ENCODE data around the gene SYT7. TPM values are rescaled to one million over a fixed set of nuclear protein-coding genes. Genes with fewer than 3 reads are reported as not detected.

The SYT7 gene
- total RNA-seq, 1 donor from 2014 or later: 7.6 TPM

DNA sequence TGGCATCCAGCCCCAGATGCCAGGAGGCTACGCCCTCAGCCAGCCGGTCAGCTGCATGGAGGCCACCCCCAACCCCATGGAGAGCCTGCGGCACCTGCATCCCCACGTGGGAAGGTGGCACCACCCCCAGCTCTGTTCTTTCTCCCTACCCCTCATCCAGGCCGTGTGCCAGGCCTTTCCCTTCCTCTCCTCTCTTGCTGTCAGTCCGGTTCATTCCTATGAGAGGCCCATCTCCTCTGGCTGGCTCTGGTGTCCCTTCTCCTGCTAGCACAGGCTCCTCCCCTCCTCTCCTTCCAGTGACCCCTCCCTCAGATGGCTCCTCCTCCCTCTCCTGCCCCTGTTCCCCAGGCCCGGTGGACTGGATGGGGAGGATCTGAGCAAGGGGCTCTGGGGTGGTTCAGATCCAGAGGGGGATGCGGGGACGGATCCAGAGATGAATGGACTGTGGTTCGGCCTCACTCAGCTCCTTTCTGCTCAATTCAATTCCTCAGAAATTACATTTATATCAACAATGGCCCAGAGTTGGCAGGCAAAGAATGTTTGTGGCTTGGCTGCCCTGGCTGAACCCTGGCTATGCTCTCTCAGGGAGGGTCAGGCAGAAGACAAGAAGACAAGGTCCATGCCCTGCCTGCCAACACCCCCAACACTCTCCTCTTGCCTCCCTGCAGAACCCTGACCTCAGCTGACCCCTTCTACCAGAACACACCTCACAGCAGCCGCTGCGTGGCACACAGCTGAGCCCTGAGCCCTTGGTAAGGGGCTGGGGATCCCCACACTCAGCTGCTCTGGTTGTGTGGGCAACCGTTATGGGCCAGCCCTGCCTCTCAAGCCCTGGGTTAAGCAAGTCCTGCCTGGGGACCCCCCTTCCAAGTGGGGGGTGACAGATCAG, 90.8 kb downstream of the SYT7 start:
- TF ChIP-seq, protein P1, sequence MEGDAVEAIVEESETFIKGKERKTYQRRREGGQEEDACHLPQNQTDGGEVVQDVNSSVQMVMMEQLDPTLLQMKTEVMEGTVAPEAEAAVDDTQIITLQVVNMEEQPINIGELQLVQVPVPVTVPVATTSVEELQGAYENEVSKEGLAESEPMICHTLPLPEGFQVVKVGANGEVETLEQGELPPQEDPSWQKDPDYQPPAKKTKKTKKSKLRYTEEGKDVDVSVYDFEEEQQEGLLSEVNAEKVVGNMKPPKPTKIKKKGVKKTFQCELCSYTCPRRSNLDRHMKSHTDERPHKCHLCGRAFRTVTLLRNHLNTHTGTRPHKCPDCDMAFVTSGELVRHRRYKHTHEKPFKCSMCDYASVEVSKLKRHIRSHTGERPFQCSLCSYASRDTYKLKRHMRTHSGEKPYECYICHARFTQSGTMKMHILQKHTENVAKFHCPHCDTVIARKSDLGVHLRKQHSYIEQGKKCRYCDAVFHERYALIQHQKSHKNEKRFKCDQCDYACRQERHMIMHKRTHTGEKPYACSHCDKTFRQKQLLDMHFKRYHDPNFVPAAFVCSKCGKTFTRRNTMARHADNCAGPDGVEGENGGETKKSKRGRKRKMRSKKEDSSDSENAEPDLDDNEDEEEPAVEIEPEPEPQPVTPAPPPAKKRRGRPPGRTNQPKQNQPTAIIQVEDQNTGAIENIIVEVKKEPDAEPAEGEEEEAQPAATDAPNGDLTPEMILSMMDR (IDR thresholded peaks at IDR 0.05; ENCODE audit: unreplicated experiment): no peak
- Mint-ChIP-seq H3K36me3 (peaks cover 3% of the 10 kb centered on the region), H3K27ac (peak overlapping the region; percentile 67), H3K4me1 (peaks cover 32% of the 10 kb centered on the region), H3K27me3 (ENCODE audit: low read depth) (no peaks in the 10 kb centered on the region), H3K9me3 (no peaks in the 10 kb centered on the region), H3K4me3 (no peak overlapping the region)
- DNase-seq (ENCODE audit: low spot score in 2 of 2, unreplicated experiment in 2 of 2): peak in 1 of 2 experiments; percentile 49

DNA sequence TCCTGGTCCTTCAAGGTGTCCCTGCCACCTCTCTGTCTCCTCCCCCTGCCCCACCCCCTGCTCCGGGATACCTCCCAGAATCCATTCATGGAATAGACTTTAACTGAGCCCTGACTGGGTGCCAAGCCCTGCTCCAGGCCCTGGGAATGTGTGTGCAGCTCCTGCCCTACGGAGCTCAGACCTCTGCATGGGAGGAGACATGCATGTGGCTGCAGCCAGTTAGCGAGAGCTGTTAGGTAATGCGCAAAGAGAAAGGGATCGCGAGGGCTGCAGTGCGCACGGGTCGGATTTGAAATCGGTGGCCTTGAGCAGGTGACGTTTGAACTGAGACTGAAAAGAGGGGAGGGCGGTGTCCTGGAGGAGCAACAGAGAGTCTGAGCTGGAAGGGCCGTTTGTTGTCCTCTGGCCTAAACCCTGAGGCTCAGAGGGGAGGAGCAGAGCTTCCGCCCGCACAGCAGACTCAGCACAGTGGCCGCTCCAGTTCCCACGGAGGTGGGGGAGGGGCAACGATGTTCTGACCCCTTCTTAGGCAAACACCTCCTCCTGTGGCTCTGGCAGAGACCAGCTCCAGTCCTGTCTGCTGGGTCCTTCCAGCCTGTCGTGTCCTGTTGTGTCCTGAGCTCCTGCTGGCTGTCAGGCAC, 92.1 kb downstream of the SYT7 start:
- no peak for DNase-seq (ENCODE audit: low spot score in 2 of 2, unreplicated experiment in 2 of 2)

DNA sequence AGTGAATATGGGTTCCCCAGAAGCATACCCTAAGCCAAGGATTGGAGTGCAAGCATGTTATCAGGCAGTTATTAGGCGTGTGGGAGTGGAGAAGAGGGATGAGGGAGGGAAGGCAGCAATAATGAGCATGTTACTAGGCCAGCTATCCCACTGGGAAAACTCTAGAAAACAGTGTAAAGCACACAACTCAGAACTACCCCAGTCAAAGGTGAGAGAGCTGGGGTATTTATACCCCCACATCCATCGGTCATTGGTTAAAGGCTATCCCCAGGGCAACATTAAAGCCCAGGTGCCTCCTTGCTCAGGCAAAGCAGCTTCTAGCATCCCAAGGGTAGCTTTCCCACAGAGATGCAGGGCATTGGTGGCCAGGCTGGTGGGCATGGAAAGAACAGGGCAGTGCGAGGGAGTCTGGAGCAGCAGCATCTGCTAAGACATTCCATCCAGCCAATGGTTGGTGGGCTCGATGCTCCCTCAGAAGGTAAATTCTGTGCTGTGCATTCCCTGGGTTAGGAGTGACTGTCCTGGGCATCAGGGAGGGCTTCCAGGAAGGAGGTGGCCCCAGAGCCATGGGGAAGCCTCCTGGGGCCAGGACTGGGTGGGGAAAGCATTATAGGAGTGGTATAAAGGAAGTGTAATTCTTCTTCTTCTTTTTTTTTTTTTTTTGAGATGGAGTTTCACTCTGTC, 93.4 kb downstream of the SYT7 start:
- no peaks in the 10 kb centered on the region for H3K27me3 Mint-ChIP-seq (ENCODE audit: low read depth)
- H3K36me3 Mint-ChIP-seq: peaks cover 3% of the 10 kb centered on the region
- H3K9me3 Mint-ChIP-seq: no peaks in the 10 kb centered on the region
- no peak for DNase-seq (ENCODE audit: low spot score in 2 of 2, unreplicated experiment in 2 of 2)
- peak overlapping the region; percentile 44 for H3K27ac Mint-ChIP-seq
- TF ChIP-seq, protein P1 (IDR thresholded peaks at IDR 0.05; ENCODE audit: unreplicated experiment): no peak
- peaks cover 32% of the 10 kb centered on the region for H3K4me1 Mint-ChIP-seq
- H3K4me3 Mint-ChIP-seq: no peak overlapping the region

More for the DNA sequence above, 92.1 kb downstream of the SYT7 start:
- Mint-ChIP-seq H3K27ac (peak overlapping the region; percentile 2), H3K4me3 (peak overlapping the region; percentile 20), H3K4me1 (peaks cover 32% of the 10 kb centered on the region), H3K9me3 (no peaks in the 10 kb centered on the region), H3K36me3 (peaks cover 3% of the 10 kb centered on the region), H3K27me3 (ENCODE audit: low read depth) (no peaks in the 10 kb centered on the region)
- TF ChIP-seq, protein P1 (IDR thresholded peaks at IDR 0.05; ENCODE audit: unreplicated experiment): no peak

DNA sequence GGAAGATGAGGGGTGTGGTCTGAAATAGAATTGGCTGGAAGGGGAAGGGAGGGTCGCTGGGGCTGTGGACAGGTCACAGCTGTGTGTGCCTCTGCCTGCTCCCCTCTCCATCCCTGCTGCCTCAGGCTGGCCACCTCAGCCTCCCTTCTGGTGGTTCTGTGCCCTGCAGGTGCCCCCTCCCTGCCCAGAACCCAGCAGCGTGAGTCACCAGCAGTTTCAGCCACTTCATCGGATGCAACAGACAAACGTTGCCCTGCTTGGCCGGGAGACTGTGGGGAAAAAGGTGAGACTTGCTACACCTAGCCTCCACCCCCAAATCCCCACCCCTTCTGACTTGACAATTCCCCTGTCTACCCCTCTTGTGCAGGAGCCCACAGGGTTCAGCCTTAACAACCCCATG, 94.1 kb downstream of the SYT7 start:
- H3K9me3 Mint-ChIP-seq: no peaks in the 10 kb centered on the region
- DNase-seq (ENCODE audit: low spot score in 2 of 2, unreplicated experiment in 2 of 2): no peak
- H3K4me3 Mint-ChIP-seq: no peak overlapping the region
- no peaks in the 10 kb centered on the region for H3K27me3 Mint-ChIP-seq (ENCODE audit: low read depth)
- peaks cover 32% of the 10 kb centered on the region for H3K4me1 Mint-ChIP-seq
- no peak overlapping the region for H3K27ac Mint-ChIP-seq
- TF ChIP-seq, protein P1 (IDR thresholded peaks at IDR 0.05; ENCODE audit: unreplicated experiment): no peak
- H3K36me3 Mint-ChIP-seq: peaks cover 3% of the 10 kb centered on the region

DNA sequence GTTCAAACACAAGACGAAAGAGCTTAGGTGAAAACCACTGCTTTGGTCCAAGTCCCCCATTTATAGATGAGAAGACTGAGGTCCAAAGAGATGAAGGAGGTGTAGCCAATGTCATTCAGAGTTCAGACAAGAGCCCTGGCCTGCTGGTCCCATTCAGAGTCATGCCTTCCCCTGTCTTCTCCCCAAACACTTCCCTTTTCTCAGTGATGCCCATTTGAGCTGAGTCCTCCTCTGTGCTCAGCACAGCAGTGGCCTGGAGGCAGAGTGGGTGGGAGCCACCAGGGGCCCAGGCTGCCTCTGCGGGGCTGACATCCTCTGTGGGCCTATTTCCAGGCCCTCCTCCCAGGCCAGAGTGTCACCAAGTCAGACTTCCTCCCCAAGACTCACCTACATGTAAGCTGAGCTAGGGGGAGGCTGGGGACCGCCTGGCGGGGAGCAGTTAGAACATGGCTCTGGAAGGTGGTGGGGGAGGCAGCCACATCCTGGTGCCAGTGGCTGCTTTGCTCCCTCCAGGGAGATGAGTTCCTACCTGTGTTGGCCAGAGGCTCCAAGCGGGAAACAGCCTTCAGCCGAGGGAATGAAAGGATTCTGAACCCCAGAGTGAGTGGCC, 94.8 kb downstream of the SYT7 start:
- no peak for DNase-seq (ENCODE audit: low spot score in 2 of 2, unreplicated experiment in 2 of 2)
- Mint-ChIP-seq H3K27me3 (ENCODE audit: low read depth) (no peaks in the 10 kb centered on the region), H3K27ac (no peak overlapping the region), H3K4me1 (peaks cover 35% of the 10 kb centered on the region), H3K4me3 (no peak overlapping the region), H3K36me3 (peaks cover 3% of the 10 kb centered on the region), H3K9me3 (no peaks in the 10 kb centered on the region)
- TF ChIP-seq, protein P1 (IDR thresholded peaks at IDR 0.05; ENCODE audit: unreplicated experiment): no peak

Measured in mesothelial cell of epicardium (in vitro differentiated cells).